ENCODE measurements around the gene WNT9A.
"Not testable (repeated sequence)": the region's sequence is repeated elsewhere in the genome, so short reads cannot be mapped to it uniquely, and the experiment has no call there.

The WNT9A gene, protein sequence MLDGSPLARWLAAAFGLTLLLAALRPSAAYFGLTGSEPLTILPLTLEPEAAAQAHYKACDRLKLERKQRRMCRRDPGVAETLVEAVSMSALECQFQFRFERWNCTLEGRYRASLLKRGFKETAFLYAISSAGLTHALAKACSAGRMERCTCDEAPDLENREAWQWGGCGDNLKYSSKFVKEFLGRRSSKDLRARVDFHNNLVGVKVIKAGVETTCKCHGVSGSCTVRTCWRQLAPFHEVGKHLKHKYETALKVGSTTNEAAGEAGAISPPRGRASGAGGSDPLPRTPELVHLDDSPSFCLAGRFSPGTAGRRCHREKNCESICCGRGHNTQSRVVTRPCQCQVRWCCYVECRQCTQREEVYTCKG

DNA sequence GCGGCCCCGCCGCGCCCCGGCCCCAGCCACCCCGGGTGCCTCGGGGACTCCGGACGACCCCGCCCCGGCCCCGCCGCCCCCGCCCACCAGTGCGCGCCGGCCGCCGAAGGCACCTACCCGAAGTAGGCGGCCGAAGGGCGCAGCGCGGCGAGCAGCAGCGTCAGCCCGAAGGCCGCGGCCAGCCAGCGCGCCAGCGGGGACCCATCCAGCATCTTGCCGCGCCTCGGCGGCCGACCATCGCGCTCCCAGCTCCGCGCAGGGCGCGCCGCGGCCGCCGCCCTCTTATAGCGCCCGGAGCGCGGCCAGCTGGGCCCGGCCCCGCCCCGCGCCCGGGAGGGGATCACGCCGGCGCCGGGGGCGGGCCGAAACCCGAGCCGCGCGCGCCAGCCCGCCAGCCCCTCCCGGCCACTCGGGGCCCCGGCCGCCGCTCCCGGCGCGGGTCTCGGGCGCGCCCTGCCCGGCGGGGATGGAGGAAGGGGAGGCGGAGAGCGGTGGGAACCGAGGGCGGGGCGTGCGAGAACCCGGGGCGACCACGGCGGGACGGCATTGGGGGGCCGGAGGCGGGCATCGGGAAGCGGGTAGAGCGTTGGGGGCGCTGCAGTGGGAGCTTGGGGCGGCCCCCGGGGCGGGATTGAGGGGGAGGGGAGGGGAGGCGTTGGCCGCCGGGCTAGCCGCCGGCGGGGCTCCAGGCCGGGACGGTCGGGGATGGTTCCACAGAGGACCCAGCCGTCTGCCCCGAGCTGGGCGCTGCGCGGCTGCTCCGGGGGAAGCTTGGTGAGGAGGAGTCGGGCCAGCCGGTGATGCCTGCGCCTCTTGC, at the start of gene WNT9A:
Gene WNT9A, minus strand, starts transcription at position 257 of the 817 bp plus-strand sequence. Its CDS starts 45 bp downstream, at position 212.
- TF ChIP-seq, protein P1, sequence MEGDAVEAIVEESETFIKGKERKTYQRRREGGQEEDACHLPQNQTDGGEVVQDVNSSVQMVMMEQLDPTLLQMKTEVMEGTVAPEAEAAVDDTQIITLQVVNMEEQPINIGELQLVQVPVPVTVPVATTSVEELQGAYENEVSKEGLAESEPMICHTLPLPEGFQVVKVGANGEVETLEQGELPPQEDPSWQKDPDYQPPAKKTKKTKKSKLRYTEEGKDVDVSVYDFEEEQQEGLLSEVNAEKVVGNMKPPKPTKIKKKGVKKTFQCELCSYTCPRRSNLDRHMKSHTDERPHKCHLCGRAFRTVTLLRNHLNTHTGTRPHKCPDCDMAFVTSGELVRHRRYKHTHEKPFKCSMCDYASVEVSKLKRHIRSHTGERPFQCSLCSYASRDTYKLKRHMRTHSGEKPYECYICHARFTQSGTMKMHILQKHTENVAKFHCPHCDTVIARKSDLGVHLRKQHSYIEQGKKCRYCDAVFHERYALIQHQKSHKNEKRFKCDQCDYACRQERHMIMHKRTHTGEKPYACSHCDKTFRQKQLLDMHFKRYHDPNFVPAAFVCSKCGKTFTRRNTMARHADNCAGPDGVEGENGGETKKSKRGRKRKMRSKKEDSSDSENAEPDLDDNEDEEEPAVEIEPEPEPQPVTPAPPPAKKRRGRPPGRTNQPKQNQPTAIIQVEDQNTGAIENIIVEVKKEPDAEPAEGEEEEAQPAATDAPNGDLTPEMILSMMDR (IDR thresholded peaks at IDR 0.05; ENCODE audit: low read depth, low read length): no peak
- DNase-seq (ENCODE audit: low read depth in 2 of 2): peak; percentile 33 to 54
- H3K4me3 ChIP-seq (replicated peaks in 1 of 2; ENCODE audit: low read depth in 2 of 2, low read length in 2 of 2): peak within 1 kb of the TSS; percentile 43 to 56

DNA sequence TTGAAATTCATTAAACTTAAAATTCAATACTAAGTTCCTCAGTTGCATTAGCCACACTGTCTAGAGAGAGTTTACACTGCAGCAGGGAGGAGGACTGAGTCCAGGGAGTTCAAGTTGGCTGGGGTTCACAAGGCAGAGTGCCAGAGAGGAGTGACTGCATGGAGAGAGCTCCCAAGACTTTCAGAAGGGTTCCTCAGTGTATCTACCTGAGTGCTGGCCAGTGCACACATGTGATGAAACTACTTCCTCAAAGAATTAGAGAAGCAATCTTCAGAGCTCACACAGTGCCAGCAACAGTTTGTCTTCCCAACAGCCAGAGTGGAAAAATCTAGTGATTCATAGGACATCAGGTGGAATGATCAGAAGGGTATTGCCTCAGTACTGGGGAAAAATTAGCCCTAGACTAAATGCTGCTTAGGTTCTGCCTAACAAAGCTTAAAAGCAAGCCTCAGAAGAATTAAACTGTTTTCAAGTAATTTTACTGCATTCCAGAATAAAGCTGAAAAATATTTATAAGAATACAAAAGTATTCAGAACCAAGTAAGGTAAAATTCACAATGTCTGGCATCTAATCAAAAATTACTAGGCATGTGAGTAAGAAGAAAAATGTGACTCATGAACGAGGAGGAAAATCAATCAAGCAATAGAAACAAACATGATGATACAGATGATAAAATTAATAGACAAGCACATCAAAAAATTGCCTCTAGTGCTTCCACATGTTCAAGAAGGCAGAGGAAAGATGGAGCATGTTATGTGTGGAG, 48.6 kb upstream of the WNT9A start:
- TF ChIP-seq, protein P1 (IDR thresholded peaks at IDR 0.05; ENCODE audit: low read depth, low read length): no peak
- H3K4me3 ChIP-seq (replicated peaks in 1 of 2; ENCODE audit: low read depth in 2 of 2, low read length in 2 of 2): no peak overlapping the region
- no peak for DNase-seq (ENCODE audit: low read depth in 2 of 2)

DNA sequence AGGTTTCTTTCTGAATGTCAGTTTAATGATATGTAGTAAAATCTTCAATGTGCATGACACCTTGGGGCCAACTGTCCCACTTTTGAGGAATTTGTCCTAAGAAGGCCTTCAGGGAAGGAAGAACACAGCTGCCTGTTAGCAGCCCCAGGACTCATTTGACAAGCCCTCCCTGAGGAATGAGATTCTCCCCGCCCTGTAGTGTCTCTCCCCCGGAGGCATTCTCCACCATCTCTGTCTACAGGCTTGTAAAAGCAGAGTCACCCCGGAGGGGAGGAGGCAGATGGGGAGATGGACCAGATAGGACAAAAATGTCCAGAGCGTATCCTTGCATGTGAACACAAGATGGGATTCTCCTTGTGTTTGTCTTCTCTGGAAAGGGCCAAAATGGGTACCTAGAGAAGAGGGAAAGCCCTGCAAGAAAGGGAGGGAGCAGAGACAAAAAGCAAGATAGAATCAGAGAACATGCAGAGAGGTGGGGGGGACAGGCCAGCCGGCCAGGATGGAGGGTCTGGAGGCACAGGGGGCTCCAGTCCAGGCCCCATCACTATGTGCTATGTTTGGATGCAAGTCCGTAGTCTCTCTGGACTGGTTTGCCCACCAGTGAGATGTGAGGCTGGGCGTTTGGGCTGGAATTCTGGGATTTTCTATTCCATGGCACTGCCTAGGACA, 47.0 kb upstream of the WNT9A start:
- no peak overlapping the region for H3K4me3 ChIP-seq (replicated peaks in 1 of 2; ENCODE audit: low read depth in 2 of 2, low read length in 2 of 2)
- no peak for DNase-seq (ENCODE audit: low read depth in 2 of 2)
- TF ChIP-seq, protein P1 (IDR thresholded peaks at IDR 0.05; ENCODE audit: low read depth, low read length): no peak

DNA sequence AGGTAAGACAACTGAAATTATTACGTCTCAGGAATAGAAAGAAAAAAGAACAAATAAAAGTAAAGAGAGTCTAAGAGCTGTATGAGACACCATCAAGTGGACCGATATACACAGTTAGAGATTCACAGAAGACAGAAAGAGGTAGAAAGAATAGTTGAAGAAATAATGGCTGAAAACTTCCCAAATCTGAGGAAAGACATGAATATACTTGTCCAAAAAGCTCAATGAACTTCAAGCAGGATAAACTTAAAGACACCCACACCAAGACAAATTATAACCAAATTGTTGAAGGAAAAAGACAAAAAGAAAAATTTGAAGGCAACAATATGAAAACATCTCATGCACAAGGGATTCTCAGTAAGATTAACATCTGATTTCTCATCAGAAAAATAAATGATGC, 39.4 kb upstream of the WNT9A start:
- no peak for DNase-seq (ENCODE audit: low read depth in 2 of 2)
- TF ChIP-seq, protein P1 (IDR thresholded peaks at IDR 0.05; ENCODE audit: low read depth, low read length): no peak
- no peak overlapping the region for H3K4me3 ChIP-seq (replicated peaks in 1 of 2; ENCODE audit: low read depth in 2 of 2, low read length in 2 of 2)

DNA sequence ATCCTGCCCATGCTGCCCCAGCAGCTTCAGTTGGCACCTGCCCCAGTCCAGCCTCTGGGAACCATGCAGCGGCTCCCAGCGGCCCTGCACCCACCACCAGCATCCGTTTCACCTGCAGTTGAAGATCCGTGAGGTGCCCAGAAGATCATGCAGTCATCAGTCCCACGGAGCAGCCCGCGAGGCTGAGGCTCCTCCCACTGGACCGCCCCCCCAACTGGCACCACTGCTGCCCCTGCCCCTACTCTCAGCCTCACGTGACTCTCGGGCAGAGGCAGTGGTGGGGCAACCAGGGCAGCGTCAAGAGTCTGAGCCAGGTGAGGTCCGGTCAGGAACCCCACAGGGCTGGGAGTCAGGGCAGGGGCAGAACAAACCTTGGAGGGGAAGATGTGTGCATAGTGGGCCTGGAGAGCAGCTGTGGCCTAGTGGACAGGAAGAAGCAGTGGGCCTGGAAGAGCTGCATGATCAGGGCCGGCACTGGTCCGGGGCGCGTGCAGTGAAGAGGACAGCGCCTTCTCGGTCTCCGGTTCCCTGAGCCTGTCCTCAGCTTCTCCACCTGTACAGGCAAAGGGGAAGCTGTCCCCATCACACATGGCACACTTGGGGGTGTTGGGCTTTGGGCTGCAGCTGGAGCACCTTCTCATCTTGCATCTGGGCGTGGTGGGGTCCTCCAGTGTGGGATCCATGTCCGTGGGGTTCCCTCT, 28.0 kb upstream of the WNT9A start:
- not testable (repeated sequence) for DNase-seq (ENCODE audit: low read depth in 2 of 2); H3K4me3 ChIP-seq (replicated peaks in 1 of 2; ENCODE audit: low read depth in 2 of 2, low read length in 2 of 2)

DNA sequence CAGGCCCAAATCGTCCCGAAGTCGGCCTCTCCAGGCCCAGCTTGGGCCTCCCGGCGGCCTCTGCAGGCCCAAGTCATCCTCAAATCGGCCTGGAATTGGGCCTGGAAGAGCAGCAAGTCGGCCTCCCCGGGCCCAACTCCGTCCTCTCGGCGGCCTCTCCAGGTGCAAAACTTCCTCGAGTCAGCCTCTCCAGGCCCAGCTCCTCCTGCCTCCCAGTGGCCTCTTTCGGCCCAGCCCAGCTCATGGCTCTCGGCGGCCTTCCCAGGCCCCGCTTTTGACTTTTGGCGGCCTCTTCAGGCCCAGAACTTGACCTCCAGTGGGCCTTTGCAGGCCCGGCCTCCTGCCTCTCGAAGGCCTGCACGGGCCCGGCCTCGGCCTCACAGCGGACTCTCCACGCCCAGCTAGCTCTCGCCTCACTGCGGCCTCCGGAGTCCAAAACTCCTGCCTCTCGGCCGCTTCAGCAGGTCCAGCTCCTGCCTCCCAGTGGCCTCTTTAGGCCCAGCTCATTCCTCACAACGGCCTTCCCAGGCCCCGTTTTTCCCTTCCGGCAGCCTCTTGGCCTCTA, 26.1 kb upstream of the WNT9A start:
- not testable (repeated sequence) for DNase-seq (ENCODE audit: low read depth in 2 of 2); H3K4me3 ChIP-seq (replicated peaks in 1 of 2; ENCODE audit: low read depth in 2 of 2, low read length in 2 of 2)

DNA sequence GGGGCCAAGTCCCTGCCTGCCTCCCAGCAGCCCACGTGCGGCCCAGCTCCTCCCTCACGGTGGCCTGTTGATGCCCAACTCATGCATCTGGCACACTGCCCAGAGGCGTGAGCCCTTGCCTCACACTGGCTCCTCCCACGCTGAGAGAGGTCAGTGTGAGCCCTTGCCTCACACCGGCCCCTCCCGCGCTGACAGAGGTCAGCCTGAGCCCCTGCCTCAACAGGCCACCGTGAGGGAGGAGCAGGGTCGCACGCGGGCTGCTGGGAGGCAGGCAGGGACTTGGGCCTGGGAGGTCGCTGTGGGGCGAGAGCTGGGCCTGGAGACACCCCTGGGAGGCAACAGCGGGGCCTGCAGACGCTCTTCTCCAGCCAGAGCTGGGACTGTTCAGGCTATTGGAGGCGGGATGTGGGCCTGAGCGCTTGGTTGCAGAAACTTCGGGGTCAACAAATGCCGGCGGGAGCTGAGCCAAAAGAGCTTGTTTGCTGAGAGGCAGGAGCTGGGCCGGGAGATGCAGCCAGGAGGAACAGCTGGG, 25.2 kb upstream of the WNT9A start:
- H3K4me3 ChIP-seq (replicated peaks in 1 of 2; ENCODE audit: low read depth in 2 of 2, low read length in 2 of 2): not testable (repeated sequence)
- peak; percentile 46 to 61 for DNase-seq (ENCODE audit: low read depth in 2 of 2)

DNA sequence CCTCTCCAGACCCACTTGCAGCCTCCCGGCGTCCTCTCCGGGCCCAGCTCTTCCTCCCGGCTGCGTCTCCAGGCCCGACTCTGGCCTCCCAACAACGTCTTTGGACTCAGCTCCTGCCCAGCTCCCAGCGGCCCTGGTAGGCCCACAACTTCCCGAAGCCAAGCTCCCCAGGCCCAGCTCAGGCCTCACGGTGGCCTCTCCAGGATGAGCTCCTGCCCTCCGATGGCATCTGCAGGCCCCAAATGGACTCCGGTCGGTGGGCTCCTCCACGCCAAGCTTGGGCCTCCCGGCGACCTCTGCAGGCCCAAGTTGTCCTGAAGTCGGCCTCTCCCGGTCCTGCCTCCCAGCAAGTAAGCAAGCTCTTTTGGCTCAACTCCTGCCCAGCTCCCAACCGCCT, 24.5 kb upstream of the WNT9A start:
- not testable (repeated sequence) for DNase-seq (ENCODE audit: low read depth in 2 of 2)

DNA sequence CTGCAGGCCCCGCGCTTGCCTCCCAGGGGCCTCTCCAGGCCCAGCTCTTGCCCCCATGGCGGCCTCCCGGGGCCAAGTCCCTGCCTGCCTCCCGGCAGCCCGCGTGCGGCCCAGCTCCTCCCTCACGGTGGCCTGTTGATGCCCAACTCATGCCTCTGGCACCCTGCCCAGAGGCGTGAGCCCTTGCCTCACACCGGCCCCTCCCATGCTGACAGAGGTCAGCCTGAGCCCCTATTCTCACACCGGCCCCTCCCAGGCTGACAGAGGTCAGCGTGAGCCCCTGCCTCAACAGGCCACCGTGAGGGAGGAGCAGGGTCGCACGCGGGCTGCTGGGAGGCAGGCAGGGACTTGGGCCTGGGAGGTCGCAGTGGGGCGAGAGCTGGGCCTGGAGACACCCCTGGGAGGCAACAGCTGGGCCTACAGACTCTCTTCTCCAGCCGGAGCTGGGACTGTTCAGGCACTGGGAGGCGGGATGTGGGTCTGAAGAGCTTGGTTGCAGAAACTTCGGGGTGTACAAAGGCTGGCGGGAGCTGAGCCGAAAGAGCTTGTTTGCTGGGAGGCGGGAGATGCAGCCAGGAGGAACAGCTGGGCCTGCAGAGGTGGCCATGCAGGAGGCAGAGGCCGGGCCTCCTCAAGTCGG, 24.0 kb upstream of the WNT9A start:
- DNase-seq (ENCODE audit: low read depth in 2 of 2); H3K4me3 ChIP-seq (replicated peaks in 1 of 2; ENCODE audit: low read depth in 2 of 2, low read length in 2 of 2): not testable (repeated sequence)

More for the DNA sequence above, 24.5 kb upstream of the WNT9A start:
- H3K4me3 ChIP-seq (replicated peaks in 1 of 2; ENCODE audit: low read depth in 2 of 2, low read length in 2 of 2): not testable (repeated sequence)

DNA sequence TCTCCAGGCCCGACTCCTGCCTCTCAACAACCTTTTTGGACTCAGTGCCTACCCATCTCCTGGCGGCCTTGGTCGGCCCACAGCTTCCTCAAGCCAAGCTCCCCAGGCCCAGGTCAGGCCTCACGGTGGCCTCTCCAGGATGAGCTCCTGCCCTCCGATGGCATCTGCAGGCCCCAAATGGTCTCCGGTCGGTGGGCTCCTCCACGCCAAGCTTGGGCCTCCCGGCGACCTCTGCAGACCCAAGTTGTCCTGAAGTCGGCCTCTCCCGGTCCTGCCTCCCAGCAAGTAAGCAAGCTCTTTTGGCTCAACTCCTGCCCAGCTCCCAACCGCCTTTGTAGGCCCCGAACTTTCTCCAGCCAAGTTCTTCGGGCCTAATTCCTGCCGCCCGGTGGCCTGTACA, 23.5 kb upstream of the WNT9A start:
- H3K4me3 ChIP-seq (replicated peaks in 1 of 2; ENCODE audit: low read depth in 2 of 2, low read length in 2 of 2); DNase-seq (ENCODE audit: low read depth in 2 of 2): not testable (repeated sequence)

All from cardiac fibroblast (primary cell).